ENCODE data around the gene CLCNKB. TPM values are rescaled to one million over a fixed set of nuclear protein-coding genes. Genes with fewer than 3 reads are reported as not detected.
"Not testable (repeated sequence)": the region's sequence is repeated elsewhere in the genome, so short reads cannot be mapped to it uniquely, and the experiment has no call there.

Gene CLCNKB
- total RNA-seq, 1 donor from 2014 or later: not detected

DNA sequence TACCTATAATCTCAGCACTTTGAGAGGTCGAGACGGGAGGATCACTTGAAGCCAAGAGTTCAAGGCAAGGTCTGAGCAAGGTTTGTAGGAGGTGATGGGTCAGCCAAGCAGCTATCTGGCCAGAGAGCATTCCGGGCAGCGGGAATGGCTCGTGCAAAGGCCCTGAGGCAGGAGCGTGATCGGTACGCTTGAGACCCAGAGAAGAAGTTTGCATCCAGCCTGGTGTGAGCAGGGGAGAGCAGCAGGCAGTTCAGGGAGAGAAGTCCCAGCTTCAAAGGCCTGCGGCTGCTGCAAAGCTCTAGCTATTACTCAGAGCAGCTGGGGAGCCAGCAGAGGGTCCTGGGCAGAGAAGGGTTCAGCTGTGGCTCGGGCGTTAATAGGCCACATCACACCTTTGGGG is 44.7 kb upstream of the CLCNKB start:
- no peak overlapping the region for H3K4me3 ChIP-seq
- H3K27me3 ChIP-seq: no peaks in the 10 kb centered on the region
- no peak for TF ChIP-seq CTCF (IDR thresholded peaks at IDR 0.05)
- no peaks in the 10 kb centered on the region for H3K9me3 ChIP-seq
- no peaks in the 10 kb centered on the region for H3K36me3 ChIP-seq
- H3K4me1 ChIP-seq: no peaks in the 10 kb centered on the region
- DNase-seq (ENCODE audit: low spot score in 2 of 2): no peak
- intact Hi-C loops (cut with DNase I): no loop called here
- H3K27ac ChIP-seq: no peak overlapping the region

GRCh38 chr1:16001274-16001673 is 42.3 kb upstream of the CLCNKB start:
- H3K9me3 ChIP-seq; DNase-seq (ENCODE audit: low spot score in 2 of 2); H3K36me3 ChIP-seq; intact Hi-C loops (cut with DNase I); H3K27ac ChIP-seq; H3K4me1 ChIP-seq; H3K27me3 ChIP-seq; H3K4me3 ChIP-seq: not testable (repeated sequence)

- H3K27ac ChIP-seq: no peak overlapping the region
- TF ChIP-seq CTCF (IDR thresholded peaks at IDR 0.05): no peak
- no peak for DNase-seq (ENCODE audit: low spot score in 2 of 2)
- H3K27me3 ChIP-seq: no peaks in the 10 kb centered on the region
- no peaks in the 10 kb centered on the region for H3K36me3 ChIP-seq
- H3K4me1 ChIP-seq: no peaks in the 10 kb centered on the region
- no peak overlapping the region for H3K4me3 ChIP-seq
- no peaks in the 10 kb centered on the region for H3K9me3 ChIP-seq
- intact Hi-C loops (cut with DNase I): no loop called here
These were observed 38.0 kb upstream of the CLCNKB start for GRCh38 chr1:16005597-16005996.

GRCh38 chr1:16006010-16006409 is 37.6 kb upstream of the CLCNKB start:
- intact Hi-C loops (cut with DNase I): no loop called here
- Histone ChIP-seq H3K27ac (no peak overlapping the region), H3K4me1 (no peaks in the 10 kb centered on the region), H3K36me3 (no peaks in the 10 kb centered on the region), H3K9me3 (no peaks in the 10 kb centered on the region), H3K4me3 (no peak overlapping the region), H3K27me3 (no peaks in the 10 kb centered on the region)
- no peak for TF ChIP-seq CTCF (IDR thresholded peaks at IDR 0.05)
- no peak for DNase-seq (ENCODE audit: low spot score in 2 of 2)

DNA sequence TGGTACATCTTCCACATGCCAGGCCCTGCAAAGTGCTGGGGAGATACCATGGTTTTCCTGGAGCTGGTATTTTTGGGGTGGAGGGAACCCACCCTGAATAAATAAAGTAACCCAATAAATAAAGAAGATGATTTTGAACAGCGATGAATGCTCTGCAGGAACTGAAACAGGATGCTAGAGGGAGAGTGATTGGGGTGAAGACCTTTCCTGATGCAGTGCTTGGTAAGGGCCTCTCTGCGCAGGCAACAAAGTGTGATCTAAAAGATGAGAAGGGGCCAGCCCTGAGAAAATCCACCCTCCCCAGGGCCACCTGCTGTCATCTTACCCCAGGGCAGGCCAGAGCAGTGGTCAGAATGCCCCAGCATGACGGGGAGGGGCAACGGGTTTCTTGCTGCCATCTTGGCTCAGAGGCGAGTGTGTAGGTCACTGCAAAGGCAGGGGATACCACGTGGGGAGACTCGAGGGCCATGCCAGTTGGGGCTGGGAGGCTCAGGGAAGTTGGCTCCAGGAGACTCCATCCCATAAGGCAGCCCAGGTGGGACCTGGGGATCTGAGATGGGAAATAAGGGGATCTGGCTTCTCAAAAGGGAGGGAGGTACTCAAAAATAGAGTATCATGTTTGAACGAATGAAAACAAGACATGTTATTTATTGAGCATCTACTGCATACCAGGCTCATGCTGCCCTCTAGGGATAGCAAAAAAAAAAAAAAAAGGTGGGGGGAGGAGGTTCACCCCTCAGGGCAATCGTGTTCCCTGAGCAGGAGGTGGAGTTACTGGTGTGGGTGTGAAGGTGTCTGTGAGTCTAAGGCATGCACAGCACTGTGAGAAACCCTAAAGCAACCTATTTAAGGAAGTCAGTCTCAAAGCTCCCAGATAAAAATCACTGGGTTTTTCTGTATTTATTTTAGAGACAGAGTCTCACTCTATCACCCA is 36.8 kb upstream of the CLCNKB start:
- no peak for DNase-seq (ENCODE audit: low spot score in 2 of 2)
- no peak overlapping the region for H3K4me3 ChIP-seq
- H3K36me3 ChIP-seq: no peaks in the 10 kb centered on the region
- no peak overlapping the region for H3K27ac ChIP-seq
- intact Hi-C loops (cut with DNase I): no loop called here
- H3K4me1 ChIP-seq: no peaks in the 10 kb centered on the region
- no peaks in the 10 kb centered on the region for H3K27me3 ChIP-seq
- no peaks in the 10 kb centered on the region for H3K9me3 ChIP-seq
- no peak for TF ChIP-seq CTCF (IDR thresholded peaks at IDR 0.05)

- Histone ChIP-seq H3K4me1 (peaks cover 4 to 6% of the 10 kb centered on the region in 2 donors), H3K9me3 (no peaks in the 10 kb centered on the region), H3K27me3 (no peaks in the 10 kb centered on the region), H3K27ac (no peak overlapping the region), H3K4me3 (no peak overlapping the region), H3K36me3 (no peaks in the 10 kb centered on the region)
- no peak for DNase-seq (ENCODE audit: low spot score in 2 of 2)
- intact Hi-C loops (cut with DNase I): no loop called here
- no peak for TF ChIP-seq CTCF (IDR thresholded peaks at IDR 0.05)
These were observed 35.8 kb upstream of the CLCNKB start for GRCh38 chr1:16007671-16008341.
